ENCODE results near the gene SAP30BP.

The SAP30BP gene

GRCh38 chr17:75748706-75749105 lies 81.6 kb downstream of the SAP30BP start:
- Histone ChIP-seq H3K4me3 (ENCODE audit: low read depth, low read length) (no peak overlapping the region), H3K9me3 (ENCODE audit: control insufficient read depth, insufficient read depth, low read depth, low read length) (no peaks in the 10 kb centered on the region), H3K4me1 (ENCODE audit: control insufficient read depth, insufficient read depth, low read length) (no peaks in the 10 kb centered on the region), H3K27ac (ENCODE audit: extremely low read depth, low read depth, low read length) (no peak overlapping the region), H3K36me3 (ENCODE audit: control insufficient read depth in 2 of 2, insufficient read depth in 1 of 2, low read length in 2 of 2) (no peaks in the 10 kb centered on the region)
- POLR2A ChIA-PET, result interaction anchor here (0.6 to 2.9 kb wide), 4 partner anchors 31 to 197 kb away, joined by 3 to 11 read pairs (median 4); partner anchors contain the start of genes RECQL5 and SAP30BP
- CTCF ChIA-PET, result interaction anchor here (0.5 to 10.5 kb wide), 40 partner anchors 12 to 1458 kb away, joined by 3 to 341 read pairs (median 6); partner anchors contain the start of genes GALK1, ITGB4, RECQL5 and SAP30BP
- no peak for TF ChIP-seq AEBP2 (tag by site-specific recombination; IDR thresholded peaks at IDR 0.05; ENCODE audit: borderline replicate concordance)
- no peak for TF ChIP-seq GFI1B (tag by site-specific recombination; IDR thresholded peaks at IDR 0.05)
- no peak for TF ChIP-seq ZEB2 (tag by site-specific recombination; IDR thresholded peaks at IDR 0.05)
- no peak for TF ChIP-seq ZNF596 (tag by site-specific recombination; IDR thresholded peaks at IDR 0.05)
- no peak for TF ChIP-seq ZNF791 (tag by site-specific recombination; IDR thresholded peaks at IDR 0.05)
- no peak for TF ChIP-seq ZNF223 (tag by site-specific recombination; IDR thresholded peaks at IDR 0.05)
- TF ChIP-seq ZNF629 (tag by site-specific recombination; IDR thresholded peaks at IDR 0.05), result no peak
- no peak for TF ChIP-seq ZNF280D (tag by site-specific recombination; IDR thresholded peaks at IDR 0.05)
- TF ChIP-seq BCL11B (tag by site-specific recombination; IDR thresholded peaks at IDR 0.05; ENCODE audit: low read depth), result no peak
- no peak for TF ChIP-seq ZNF830 (tag by site-specific recombination; IDR thresholded peaks at IDR 0.05; ENCODE audit: low read depth)
- TF ChIP-seq ZBTB7A (tag by site-specific recombination; IDR thresholded peaks at IDR 0.05; ENCODE audit: low read depth), result no peak
- TF ChIP-seq PATZ1 (tag by site-specific recombination; IDR thresholded peaks at IDR 0.05), result no peak
- TF ChIP-seq ZNF132 (tag by site-specific recombination; IDR thresholded peaks at IDR 0.05; ENCODE audit: borderline replicate concordance), result no peak
- TF ChIP-seq HOXC10 (CRISPR knock-in tag; IDR thresholded peaks at IDR 0.05), result no peak

GRCh38 chr17:75749545-75750389 lies 82.6 kb downstream of the SAP30BP start:
- CTCF ChIA-PET, result interaction anchor here (0.6 to 10.5 kb wide), 60 partner anchors 8 to 1000 kb away, joined by 3 to 341 read pairs (median 4); partner anchors contain the start of genes GALK1, ITGB4, LLGL2 and MIF4GD
- no peaks in the 10 kb centered on the region for H3K36me3 ChIP-seq (ENCODE audit: control insufficient read depth in 2 of 2, insufficient read depth in 1 of 2, low read length in 2 of 2)
- no peak overlapping the region for H3K27ac ChIP-seq (ENCODE audit: extremely low read depth, low read depth, low read length)
- no peaks in the 10 kb centered on the region for H3K9me3 ChIP-seq (ENCODE audit: control insufficient read depth, insufficient read depth, low read depth, low read length)
- no peaks in the 10 kb centered on the region for H3K4me1 ChIP-seq (ENCODE audit: control insufficient read depth, insufficient read depth, low read length)
- POLR2A ChIA-PET, result interaction anchor here (0.5 to 2.9 kb wide), 5 partner anchors 30 to 82 kb away, joined by 3 to 11 read pairs (median 5); partner anchors contain the start of genes RECQL5, SAP30BP and UNK
- no peak overlapping the region; the same call in 1 of the 2 replicates for H3K4me3 ChIP-seq (ENCODE audit: low read depth, low read length)
- TF ChIP-seq ZNF398 (tag by site-specific recombination; IDR thresholded peaks at IDR 0.05), result no peak
- TF ChIP-seq ZBTB10 (tag by site-specific recombination; IDR thresholded peaks at IDR 0.05), result peak; percentile 71; the same call in 1 of the 2 replicates
- TF ChIP-seq SP3 (tag by site-specific recombination; IDR thresholded peaks at IDR 0.05), result peak; percentile 33; the same call in 1 of the 2 replicates
- TF ChIP-seq ZNF660 (tag by site-specific recombination; IDR thresholded peaks at IDR 0.05), result peak; percentile 37; the same call in 1 of the 2 replicates
- TF ChIP-seq ZNF692 (tag by site-specific recombination; IDR thresholded peaks at IDR 0.05), result 0 out of 2 replicates have a peak, but pooled peaks have one; percentile 27
- TF ChIP-seq IKZF3 (tag by site-specific recombination; IDR thresholded peaks at IDR 0.05), result peak; percentile 53; the same call in 1 of the 2 replicates

Data from HEK293 (cell line).